Breast epithelium (tissue), 3 donors: ENCODE data around the gene ARHGEF28.

Source experiments
- POLR2A ChIP-seq: fragments of 450-650 bp; IDR thresholded peaks from one replicate; pipeline ENCODE4 v1.6.1; 2016; ENCODE audit warnings: antibody characterized with exemption, mild to moderate bottlenecking, moderate library complexity
- TF ChIP-seq, protein P1 (sequence below), 3 donors: fragments of 450-650 bp; IDR thresholded peaks; one replicate each; pipeline ENCODE4 v1.5.1; 2016 to 2017; ENCODE audit warnings: antibody characterized with exemption in 3 of 3, mild to moderate bottlenecking in 3 of 3, moderate library complexity in 3 of 3

GRCh38 chr5:73831066-73831465, 205.1 kb downstream of the ARHGEF28 start:
- TF ChIP-seq, protein P1, sequence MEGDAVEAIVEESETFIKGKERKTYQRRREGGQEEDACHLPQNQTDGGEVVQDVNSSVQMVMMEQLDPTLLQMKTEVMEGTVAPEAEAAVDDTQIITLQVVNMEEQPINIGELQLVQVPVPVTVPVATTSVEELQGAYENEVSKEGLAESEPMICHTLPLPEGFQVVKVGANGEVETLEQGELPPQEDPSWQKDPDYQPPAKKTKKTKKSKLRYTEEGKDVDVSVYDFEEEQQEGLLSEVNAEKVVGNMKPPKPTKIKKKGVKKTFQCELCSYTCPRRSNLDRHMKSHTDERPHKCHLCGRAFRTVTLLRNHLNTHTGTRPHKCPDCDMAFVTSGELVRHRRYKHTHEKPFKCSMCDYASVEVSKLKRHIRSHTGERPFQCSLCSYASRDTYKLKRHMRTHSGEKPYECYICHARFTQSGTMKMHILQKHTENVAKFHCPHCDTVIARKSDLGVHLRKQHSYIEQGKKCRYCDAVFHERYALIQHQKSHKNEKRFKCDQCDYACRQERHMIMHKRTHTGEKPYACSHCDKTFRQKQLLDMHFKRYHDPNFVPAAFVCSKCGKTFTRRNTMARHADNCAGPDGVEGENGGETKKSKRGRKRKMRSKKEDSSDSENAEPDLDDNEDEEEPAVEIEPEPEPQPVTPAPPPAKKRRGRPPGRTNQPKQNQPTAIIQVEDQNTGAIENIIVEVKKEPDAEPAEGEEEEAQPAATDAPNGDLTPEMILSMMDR (IDR thresholded peaks at IDR 0.05), result no peak
- no peak for TF ChIP-seq POLR2A
